Dedifferentiated amniotic fluid mesenchymal stem cell (primary cell): ENCODE results near the gene MBD3L1.

Source experiments
- DNase-seq: peaks from one replicate; pipeline ENCODE4 v3.0.0-alpha.2; 2016; ENCODE audit errors: extremely low spot score

Gene MBD3L1

DNA sequence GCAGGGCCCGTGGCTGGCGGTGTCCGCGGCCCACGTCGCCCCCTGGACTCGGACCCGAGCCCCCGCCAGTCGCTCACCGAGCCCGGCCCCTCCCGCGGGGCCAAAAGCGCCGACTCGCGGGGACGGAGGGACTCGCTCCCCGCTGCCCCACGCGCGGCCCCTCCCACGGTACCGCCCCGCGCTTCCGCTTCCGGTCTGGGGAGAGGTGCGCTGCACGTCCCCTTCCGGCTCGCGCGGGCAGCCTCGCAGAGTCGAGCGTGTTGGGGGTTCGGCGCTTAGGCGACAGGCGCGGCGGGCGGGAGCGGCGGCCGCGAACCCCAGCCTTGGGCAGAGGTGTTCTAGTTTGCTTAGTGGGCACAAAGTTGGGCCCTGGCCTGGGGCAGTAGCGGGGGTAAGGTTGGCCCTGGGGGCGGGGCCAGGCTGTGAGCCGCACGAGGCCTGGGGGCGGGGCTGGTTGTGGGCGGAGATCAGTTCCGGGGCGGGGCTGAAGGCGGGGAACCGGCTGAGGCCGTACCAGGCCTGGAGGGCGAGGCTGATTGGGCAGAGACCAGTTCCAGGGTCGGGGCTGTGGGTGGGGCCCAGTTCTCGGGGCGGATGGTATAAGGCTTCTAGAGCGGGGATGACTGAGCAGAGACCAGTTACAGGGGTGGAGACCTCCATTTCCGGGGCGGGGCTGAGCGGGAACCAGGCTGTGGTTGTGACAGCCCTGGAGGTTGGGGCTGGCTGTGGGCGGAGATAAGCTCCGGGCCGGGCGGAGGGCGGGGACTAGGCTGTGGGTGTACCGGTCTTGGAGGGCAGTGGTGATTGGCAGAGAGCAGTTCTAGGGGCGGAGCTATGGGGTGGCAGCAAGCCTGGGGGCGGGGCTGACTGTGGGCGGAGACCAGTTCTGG is at the start of gene MBD3L1, which contains the start of gene ZNF558:
TSS of gene MBD3L1 (plus strand) at position 246 of the 890 bp plus-strand sequence. CDS start 10,302 bp downstream, outside the sequence.
TSS of gene ZNF558 (minus strand) at position 173 of the 890 bp plus-strand sequence. CDS start 9,645 bp downstream, outside the sequence.
- peak; percentile 97 for DNase-seq

DNA sequence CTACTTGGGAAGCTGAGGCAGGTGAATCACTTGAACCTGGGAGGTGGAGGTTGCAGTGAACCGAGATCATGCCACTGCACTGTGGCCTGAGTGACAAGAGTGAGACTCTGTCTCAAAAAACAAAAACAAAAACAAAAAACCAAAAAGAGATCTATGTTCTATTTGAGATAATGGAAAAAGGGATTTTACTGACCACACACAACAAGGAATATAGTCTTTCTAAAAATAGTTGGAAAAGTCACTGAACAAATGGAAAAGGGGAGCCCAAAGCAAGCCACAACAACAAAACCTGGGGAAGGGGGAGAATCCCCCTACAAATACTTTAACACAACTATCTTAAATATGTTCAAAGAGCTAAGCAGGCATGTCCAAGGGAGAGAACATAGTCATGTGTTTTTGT is 37.4 kb upstream of the MBD3L1 start:
- no peak for DNase-seq

DNA sequence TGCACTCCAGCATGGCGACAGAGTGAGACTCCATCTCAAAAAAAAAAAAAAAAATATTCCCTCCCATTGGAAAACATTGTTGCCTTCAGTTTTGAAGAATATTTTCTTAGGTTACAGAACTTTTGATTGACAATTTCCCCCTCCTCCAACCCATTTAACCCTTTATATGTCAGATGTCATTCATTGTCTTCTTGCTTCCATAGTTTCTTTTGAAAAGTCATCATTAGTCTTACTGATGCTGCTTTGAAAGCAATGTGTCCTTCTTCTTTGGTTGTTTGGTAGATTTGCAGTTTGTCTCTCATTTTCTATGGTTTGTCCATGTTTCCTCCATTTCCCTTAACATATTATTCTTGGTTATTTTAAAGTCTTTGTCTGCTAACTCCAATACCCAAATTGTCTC is 25.5 kb upstream of the MBD3L1 start:
- no peak for DNase-seq

DNA sequence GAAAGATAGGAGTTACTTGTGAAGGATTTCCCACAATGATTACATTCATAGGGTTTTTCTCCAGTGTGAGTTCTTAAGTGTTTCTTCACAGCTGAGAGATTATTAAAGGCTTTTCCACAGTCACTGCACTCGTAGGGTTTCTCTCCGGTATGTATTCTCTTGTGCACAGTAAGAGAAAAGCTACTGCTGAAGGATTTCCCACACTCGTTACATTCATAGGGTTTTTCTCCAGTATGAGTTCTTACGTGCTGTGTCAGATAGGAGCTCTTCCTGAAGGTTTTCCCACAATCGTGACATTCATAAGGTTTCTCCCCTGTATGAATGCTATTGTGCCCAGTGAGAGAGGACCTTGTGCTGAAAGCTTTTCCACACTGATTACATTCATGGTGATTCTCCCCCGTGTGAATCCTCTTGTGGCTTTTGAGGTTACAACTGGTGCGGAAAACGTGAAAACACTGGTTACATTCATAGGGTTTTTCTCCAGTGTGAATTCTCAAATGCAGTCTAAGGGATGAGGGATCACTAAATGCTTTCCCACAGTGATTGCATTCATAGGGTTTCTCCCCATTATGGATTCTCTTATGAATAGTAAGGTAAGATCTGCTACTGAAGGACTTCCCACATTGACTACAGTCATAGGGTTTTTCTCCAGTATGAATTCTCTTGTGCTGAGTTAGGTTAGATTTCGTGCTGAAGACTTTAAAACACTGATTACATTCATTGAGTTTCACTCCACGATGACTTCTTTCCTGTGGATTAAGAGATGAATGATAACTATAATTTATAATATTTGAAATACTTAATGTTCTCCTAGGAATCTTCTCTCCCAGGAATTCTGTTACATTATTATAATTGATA is 20.6 kb upstream of the MBD3L1 start:
- no peak for DNase-seq

DNA sequence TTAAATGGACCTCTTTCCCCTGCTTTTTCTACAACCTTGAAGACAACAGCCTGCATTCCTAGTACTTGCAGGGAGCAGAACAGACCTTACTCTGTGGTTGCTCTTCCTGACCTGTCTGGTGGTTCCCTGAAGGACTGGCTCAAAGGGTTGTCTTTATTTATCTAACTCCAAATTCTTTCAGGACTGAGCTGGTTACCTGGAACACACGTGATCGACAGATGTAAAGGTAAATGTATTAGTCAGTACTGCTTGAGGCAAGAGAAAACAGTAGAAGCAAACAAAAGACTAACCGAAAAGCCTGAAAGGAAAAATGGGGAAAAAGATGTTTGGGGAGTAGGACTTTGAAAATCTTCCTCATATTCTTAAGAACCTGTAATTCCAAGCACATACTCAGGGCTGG is 18.0 kb upstream of the MBD3L1 start:
- DNase-seq = no peak

DNA sequence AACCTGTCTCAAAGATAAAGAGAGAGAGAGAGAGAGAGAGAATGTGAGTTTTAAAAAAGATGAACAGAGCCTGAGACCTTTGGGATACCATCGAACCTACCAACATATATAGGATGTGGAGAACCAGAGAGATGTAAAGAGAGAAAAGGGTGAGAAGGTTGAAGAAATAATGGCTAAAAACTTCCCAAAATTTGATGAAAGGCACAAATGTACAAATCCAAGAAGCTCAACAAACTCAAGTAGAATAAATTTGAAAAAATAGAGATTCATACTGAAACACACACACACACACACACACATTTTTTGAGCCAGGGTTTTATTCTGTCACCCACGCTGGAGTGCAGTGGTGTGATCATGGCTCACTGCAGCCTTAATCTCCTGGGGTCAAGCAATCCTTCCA is 16.4 kb upstream of the MBD3L1 start:
- no peak for DNase-seq

DNA sequence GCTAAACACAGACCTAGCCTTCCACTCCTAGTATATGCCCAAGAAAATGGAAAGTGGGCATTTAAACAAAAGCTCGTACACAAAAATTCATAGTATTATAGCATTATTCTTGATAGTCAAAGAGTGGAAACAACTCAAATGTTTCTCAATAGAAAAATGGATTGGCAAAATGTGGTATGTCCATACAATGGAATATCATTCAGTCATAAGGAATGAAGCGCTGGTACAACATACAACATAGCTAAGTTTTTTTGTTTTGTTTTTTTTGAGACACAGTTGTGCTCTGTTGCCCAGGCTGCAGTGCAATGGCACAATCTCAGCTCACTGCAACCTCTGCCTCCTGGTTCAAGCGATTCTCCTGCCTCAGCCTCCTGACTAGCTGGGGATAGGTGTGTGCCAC is 11.9 kb upstream of the MBD3L1 start:
- no peak for DNase-seq

DNA sequence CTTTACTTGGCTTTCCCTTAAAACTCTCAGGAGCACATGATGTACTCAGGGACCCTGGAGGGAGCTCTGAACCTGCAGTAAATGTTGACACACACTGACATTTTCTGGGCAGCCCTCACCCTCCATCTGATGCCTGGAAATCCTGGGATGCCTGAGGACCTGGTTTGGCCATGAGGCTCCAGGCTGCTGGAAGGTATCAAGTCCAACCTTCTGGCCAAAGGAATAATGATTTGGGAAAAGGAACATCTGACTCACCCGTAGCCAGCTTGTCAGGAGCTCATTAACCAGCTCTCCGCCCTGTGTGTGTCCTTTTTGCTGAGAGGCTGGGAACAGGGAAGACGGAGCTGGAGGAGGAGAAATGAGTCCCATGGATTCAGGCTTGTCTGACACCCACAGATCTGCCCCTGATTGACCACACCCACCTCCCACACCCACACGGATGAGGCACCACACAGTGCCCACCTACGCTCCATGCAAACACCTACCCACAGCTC is 10.4 kb upstream of the MBD3L1 start:
- no peak for DNase-seq

DNA sequence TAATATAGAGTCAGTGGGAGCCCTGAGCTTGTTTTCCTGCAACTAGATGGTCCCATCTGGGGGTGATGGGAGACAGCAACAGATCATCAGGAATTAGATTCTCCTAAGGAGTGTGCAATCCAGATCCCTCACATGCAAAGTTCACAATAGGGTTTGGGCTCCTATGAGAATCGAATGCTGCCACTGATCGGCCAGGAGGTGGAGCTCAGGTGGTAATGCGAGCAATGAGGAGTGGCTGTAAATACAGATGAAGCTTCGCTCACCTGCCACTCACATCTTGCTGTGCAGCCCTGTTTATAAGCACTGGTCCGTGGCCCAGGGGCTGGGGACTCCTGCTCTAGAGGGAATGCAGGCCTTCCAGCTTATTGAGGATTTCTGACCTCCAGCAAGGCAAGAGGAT is 5.8 kb upstream of the MBD3L1 start:
- DNase-seq = no peak

DNA sequence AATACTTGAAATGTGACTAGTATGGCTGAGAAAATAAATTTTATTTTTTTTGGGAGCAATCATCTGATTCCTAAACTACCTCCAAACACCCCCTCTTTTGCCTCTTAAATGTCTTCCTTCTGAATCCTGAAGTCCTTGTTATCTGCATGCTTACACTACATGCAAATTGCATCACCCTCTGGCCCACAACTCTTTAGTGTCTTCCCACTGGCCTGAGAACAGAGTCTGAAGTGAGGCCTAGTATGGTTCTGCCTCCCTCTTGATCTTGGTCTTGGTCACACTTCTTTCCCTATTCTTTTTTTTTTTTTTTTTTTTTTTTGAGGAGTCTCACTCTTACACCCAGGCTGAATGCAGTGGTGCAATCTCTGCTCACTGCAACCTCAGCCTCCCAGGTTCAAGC is 4.9 kb upstream of the MBD3L1 start:
- DNase-seq = no peak

DNA sequence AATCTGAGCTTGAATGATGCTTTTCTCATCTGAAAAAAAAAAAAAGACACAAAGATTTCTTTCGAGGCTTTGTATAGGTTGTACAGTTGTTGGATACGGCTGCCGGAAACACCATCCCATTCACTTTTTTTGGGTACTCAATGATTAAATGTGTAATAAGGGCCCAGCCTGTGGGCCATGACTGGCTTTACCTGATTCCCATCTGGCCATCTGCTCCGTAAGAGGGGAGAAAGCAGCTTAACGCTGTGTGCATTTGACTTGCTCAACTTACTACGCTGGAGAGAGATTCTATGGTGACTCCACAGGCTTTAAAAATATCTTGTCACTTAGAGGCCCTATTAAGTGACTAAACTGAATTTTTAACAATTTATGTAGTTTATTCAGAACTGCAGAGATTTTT is 804 bp upstream of the MBD3L1 start:
- no peak for DNase-seq

DNA sequence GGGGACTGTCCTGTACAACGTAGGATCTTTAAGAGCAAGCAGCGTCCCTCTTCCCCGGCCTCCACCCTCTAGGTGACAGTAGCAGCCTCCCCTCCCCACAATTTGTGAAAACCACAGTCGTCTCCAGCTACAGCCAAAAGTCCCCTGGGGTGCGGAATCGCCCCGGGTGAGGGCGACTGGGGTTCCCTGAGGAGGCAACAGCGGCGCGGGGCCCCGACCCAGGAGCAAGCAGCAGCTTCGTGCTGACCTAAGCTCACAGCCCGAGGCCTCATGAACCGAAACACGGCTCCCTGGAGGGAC is 395 bp upstream of the MBD3L1 start:
- DNase-seq = no peak

DNA sequence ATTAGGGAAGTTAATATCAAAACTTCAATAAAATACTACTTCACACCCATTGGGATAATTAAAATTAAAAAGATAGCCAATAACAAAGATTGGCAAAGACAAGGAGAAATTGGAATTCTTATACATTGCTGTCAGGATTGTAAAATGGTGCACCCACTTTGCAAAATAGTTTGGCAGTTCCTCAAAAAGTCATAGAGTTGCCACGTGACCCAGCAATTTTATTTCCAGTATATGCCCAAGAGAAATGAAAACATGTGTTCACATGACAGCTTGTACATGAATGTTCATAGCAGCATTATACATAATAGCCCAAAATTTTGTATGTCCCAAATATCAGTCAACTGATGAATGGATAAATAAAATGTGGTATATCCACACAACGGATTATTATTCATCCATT is 3.3 kb downstream of the MBD3L1 start:
- no peak for DNase-seq

DNA sequence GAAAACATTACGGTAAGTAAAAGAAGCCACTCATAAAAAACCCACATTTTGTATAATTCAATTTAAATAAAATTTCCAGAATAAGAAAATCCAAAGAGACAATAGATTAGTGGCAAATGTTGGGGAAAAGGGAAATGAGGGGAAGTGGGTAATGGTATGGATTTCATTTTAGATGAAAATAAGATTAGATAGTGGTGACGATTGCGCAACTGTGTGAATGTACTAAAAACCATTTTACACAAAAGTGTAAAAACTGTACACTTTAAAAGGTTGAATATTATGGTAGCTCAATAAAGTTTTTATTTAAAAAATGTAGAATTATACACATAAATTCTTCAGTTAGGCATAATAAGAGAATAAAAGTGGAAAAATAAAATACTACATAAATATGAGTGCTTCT is 3.7 kb downstream of the MBD3L1 start:
- DNase-seq = no peak

DNA sequence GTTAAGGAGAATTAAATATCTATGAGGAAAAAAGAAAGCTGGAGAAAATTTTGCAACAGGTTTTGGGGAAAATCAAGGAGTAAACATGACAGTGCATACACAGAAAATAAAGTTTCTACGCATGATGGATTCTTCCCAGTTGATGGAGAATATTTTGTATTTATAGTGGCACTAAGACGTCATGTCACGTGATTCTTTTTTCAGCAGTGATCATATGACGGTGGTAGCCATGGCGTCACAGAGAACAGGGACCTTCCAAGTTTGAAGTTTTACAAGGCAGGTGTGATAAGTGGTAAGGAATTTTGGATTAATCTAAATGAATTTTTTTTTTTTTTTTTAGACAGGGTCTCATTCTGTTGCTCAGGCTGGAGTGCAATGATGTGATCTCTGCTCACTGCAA is 8.5 kb downstream of the MBD3L1 start:
- no peak for DNase-seq

DNA sequence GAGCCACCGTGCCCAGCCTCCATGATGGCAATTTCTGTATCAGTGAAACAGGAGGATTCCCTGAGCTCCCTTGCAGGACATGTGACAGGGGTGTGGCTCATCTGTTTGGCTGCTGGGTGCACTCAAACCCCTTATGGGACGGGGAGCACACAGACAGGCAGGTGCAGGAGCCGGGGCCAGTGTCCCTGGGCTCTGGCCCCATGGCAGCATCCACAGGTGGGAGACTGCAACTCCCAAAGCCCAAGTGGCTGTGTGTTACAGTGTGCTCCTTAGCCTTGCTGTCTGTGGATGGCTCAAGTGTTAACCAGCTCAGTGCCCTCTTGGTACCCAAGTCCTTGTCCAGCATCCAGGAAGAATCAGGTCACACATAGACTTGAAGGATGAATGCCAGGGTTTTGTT is 14.6 kb downstream of the MBD3L1 start:
- no peak for DNase-seq

DNA sequence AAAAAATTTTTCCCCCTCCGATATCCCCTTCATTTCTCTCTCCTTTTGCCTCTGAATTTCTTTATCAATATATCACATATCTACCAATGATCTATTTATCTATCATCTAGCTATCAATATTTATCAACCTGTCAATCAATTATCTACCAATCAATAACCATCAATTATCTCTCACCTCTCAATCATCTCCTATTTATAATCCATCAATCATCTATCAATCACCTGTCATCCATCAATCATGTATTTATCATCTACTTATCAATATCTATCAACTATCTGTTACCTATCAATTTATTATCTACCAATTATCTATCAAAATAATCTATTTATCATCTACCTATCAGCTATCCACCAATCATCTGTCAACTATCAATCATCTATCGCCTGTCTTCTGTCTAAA is 17.1 kb downstream of the MBD3L1 start:
- no peak for DNase-seq

DNA sequence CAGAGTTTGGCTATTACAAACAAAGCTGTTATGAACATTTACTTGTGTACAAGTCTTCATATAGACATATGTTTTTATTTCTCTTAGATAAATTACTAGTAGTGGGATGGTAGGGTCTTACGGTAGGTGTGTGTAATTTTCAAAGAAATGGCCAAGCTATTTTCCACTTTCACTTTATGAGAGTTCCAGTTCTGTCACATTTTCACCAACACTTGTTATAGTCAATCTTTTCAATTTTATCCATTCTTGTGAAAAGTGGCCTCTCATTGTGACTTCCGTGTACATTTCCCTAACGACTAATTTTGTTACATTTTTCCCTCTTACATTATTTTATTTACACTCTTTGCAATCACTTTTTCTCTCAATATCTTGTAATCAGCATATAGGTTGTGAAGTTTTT is 18.3 kb downstream of the MBD3L1 start:
- no peak for DNase-seq

DNA sequence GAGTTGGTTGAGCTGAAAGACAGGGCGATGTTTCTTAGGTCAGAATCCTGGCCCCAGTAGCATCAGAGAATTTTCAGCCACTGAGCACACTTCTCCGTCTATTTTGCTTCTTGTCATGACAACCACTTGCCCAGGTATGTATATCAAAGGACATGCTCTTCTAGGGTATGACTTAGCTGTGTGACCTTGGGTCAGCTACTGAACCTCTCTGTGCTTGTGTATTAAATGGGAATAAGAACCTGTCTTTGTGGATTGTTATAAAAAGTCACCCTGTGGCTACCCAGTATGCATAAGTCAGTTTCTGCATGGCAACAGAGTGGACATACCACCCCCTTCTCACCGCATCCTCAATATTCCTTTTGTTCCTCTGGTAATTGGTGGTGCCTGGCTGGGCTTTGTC is 26.1 kb downstream of the MBD3L1 start:
- DNase-seq = no peak

DNA sequence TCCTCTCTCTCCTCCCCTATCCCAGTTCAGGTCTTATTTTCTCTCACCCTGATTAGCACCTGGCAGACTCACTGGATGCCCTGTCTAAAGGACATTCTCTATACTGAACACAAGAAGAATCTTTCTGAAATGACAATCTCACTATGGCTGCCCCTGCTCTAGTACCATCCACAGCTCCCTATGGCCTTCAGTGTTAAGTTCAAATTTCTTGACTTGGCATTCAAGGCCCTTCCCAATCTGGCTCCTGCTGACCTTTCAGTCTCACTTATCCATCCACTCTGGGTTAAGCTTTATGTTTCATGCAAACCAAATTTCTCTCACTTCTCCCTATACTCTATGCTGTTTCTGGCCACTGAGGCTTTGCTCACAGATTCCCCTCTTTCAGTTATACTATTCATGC is 34.2 kb downstream of the MBD3L1 start:
- DNase-seq = no peak

DNA sequence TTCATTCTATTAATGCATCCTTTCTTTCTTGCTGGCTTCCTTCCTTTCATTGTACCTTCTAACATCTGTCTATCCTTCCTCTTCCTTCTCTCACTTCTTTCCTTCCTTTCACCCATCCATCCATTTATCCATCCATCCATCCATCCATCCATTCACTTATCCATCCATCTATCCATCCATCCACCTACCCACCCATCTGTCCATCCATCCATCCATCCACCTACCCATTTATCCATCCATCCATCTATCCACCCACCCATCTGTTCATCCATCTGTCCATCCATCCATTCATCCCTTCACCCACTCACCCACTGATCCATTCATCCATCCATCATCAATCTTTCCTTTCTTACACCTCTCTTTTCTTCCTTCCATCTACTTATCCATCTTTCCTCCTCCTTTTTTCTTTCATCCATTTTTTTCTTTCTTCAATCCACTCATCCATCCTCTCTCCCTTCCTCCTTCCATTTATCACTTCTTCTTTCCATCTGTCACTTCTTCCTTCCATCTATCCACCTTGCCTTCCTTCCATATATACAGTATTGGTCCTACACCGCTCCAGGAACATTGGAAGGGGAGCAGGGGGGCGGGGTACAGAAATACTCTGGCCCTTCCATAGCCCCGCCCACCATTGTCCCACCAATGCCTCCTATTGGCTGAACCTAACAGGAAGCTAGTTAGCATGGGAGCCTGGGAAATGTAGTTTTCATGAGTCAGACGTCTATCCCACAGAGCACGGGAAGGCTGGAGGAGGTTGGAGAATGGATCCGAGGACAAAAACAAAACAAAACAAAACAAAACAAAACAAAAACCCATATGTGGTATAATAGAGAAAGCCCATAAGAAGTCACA is 45.9 kb downstream of the MBD3L1 start:
- no peak for DNase-seq
